Epithelial cell of prostate (primary cell): ENCODE results near the gene CTXN1.
A peak's percentile ranks its signal among the peaks of the same experiment; 100 is the strongest.
"Not testable (repeated sequence)": the region's sequence is repeated elsewhere in the genome, so short reads cannot be mapped to it uniquely, and the experiment has no call there.

Experiments
- DNase-seq: peaks from one replicate; pipeline ENCODE4 v3.0.0-alpha.2; 2011; ENCODE audit warnings: low read depth, low spot score
- H3K27ac ChIP-seq: fragments of 450-650 bp; 2 replicates; pipeline ENCODE4 v1.5.1; 2017; ENCODE audit warnings: mild to moderate bottlenecking

The CTXN1 gene

GRCh38 chr19:7927605-7928333, 1.8 kb upstream of the CTXN1 start:
- DNase-seq: no peak
- H3K27ac ChIP-seq: peak overlapping the region; percentile 80

DNA sequence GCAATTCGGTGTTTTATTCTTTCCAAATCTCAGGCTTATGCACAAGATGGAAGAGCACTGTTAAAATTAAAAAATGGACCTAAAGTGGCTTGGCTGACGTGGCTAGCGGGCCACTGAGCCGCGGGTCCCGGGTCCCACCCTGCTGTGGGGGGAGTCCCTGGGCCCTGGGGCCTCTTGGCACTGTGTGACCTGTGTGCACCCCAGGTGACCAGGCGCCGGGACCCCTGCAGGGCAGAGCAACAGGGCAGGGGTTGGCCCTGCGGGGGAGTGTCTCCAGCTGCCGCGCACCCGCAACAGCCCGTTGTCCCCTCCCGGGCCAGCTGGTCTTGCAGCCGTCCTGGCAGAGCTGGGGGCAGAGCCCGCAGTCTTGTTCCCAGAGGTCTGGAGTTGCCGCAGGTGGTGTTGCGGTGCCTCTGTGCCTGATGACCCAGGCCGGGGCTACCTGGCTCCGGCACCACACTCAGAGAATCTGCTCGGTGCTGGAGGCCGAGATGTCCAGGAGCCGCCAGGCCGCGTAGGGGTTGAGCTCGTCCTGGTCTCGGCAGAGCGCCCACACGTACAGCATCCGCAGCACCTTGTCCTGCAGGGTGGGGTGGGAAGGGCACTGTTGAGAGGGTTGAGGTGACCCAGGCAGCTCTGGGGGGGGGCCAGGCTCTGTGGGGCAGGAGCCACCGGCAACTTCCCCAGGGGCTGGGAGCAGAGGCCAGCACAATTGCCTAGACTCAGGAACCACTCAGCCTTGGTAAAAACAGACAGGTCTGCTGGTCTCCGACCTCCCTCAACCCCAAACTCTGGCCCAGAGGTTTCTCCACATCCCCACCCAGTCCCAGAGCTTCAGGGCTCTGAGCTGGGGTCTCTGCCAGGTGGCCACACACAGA, 1.0 kb upstream of the CTXN1 start:
- no peak overlapping the region for H3K27ac ChIP-seq

DNA sequence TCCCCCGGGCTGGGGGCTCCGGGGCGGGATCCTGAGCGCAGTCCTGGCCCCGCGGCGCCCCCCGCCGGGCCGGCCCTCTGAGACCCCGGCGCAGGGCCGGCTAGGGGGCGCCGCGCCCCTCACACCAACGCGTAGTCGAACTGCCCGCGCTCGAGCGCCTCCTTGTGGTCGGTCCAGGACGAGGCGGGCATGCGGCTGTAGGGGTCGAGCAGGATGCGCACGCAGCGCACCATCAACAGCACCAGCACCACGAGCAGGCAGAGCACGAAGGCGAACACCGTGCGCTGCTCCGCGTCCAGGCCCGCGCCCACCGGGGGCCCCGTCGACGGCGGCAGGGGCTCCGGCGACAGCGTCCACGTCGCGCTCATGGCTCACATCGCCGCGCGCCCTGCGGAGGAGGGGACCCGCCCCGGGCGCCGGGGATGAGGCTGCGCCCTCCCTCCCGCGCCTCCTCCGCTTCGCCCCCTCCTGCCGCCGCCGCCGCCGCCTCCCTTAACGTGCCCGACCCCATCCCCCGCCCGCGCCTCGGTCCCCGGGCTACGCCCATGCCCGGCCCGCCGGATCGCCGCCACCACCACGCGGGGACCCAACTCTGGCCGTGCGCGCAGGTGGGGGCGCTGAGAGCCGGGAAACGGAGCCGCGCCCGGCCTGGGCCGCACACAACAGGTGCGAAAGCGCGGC, 624 bp downstream of the CTXN1 start:
- no peak for DNase-seq
- H3K27ac ChIP-seq: no peak overlapping the region

More for the DNA sequence above, 1.0 kb upstream of the CTXN1 start:
- DNase-seq: no peak

DNA sequence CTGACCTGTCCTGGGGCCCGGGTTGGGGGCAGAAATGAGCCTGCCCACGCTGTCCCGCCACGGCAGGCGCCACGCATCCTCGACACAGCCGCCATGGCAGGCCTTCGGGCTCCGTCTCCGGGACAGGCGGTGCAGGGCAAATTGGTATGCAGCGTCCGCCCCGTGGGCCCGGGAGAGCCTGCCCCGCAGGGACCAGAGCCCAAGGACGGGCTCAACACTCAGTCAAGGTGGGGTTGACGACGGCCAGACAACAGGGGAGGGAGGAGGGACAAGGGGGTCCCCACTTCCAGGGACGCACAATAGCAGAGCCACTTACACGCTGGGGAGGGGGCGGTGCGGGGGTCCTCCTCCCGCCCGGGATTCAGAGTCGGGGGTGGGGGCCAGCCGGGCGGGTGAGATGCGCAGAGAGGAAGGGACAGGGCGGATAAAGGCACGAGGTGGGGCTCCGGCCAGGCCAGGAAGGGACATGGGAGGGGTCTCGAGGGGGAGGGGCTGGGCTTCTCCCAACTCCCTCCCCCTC, 1.2 kb downstream of the CTXN1 start:
- DNase-seq: no peak
- H3K27ac ChIP-seq: no peak overlapping the region

- no peak overlapping the region for H3K27ac ChIP-seq
- DNase-seq: no peak
Observed at GRCh38 chr19:7924241-7924640, 1.7 kb downstream of the CTXN1 start.

DNA sequence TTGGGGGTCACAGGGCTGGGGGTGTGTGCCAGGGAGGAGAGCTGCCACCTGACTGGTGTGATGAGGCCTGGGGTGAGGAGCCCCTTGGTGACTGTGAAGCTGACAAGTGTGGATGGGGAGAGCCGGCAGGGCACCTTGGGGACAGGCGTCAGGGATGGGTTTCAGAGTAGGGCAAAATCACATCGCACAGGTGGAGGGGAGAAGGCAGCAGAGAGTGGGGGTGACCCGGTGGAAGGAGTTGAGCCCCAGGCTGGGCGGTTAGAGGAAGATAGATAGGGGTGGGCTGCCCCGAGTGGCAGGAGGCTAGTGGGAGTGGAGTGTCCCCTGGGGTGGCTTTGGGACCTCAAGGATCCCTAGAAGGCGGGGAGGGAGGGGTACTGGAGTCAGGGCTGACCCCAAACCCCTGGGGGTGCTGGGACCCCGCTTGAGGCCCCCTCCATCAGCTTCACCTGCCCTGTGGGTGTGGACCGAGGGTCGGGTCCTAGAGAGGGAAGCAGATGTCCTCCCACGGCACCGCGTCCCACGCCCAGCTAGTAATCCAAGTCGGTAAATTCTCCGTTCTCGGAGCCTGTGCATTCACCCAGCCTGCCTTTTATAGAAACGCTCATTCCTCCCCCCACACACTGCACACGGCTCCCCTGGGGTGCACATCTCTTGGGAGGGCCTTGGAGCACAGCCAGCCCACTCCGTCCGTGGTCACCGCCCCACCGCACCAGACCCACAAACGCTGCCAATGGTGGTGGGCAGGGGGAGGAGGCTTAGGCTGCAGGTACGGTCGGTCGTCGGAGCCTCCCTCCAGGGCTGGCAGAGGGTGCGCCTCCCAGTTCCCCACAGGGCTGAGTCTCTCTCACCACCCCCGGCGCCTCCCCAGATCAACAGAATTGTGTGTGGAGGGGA, 2.4 kb downstream of the CTXN1 start:
- no peak overlapping the region for H3K27ac ChIP-seq
- DNase-seq: no peak

- no peak overlapping the region for H3K27ac ChIP-seq
Observed at GRCh38 chr19:7922836-7923195, 3.1 kb downstream of the CTXN1 start.

DNA sequence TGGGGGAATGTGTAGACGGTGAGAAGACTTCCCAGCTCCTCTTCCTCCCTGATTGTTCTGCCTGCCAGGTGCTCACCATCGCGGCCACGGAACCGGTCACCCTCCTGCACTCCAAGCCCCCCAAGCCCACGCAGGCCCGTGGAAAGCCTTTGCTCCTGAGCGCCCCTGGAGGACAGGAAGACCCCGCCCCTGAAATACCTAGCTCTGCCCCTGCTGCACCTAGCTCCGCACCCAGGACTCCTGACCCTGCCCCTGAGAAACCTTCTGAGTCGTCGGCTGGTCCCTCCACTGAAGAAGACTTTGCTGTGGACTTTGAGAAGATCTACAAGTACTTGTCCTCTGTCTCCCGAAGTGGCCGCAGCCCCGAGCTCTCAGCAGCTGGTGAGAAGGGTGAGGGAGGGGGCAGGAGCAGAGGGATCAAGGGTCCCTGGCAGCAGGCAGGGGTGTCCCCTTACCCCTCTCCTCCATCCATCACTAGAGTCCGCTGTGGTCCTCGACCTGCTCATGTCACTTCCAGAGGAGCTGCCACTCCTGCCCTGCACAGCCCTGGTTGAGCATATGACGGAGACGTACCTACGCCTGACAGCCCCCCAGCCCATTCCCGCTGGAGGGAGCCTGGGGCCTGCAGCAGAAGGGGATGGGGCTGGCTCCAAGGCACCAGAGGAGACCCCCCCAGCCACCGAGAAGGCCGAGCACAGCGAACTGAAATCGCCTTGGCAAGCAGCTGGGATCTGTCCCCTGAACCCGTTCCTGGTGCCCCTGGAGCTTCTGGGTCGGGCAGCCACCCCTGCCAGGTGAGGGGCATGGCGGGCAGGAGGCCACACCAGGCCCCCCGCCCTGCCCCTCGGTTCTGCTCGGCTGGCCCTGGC, 3.7 kb downstream of the CTXN1 start:
- no peak for DNase-seq
- H3K27ac ChIP-seq: peak overlapping the region; percentile 85

More at GRCh38 chr19:7922836-7923195, 3.1 kb downstream of the CTXN1 start:
- no peak for DNase-seq

GRCh38 chr19:7921302-7921966, 4.5 kb downstream of the CTXN1 start:
- peak overlapping the region; percentile 85 for H3K27ac ChIP-seq
- DNase-seq: no peak

- peak overlapping the region; percentile 85 for H3K27ac ChIP-seq
- DNase-seq: peak; percentile 72
Observed at GRCh38 chr19:7920519-7921301, 5.2 kb downstream of the CTXN1 start.

DNA sequence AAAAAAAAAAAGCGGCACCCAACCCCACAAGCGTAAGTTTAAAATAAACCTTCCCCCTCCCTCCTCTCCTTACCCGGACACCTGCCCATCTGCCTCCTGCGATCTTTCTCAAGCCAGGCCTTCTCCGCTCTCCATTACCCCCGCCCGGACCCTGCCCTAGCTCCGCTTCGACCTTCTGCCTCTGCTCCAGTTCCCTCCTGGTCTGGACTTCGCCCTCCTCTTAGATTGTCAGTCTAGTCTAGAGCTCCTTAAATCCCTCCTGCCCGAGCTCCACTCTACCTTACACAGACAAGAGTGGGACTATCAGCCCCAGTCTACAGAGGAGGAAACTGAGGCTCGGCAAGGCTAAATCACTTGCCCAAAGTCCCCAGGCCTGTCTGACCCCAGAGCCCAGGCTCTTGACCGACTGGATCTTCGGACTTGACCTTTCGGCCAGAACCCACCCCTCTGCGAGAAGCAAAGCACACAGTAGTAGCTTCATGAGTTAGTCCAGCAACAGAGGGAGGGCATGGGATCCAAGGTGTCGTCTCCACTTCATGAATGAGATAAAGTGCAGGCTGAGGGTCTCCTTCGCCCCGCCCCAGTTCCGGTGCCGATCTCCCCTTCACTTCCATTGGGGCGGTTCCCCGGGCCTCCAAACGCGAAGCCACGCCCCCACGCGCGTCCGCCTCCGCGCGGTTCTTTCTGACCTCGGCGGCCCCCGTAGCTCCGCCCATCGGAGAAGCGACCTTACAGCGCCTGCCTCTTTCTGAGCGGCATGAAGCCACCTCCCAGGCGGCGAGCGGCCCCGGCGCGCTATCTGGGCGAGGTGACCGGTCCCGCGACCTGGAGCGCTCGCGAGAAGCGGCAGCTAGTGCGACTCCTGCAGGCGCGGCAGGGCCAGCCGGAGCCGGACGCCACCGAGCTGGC, 6.1 kb downstream of the CTXN1 start, which contains the start of gene SNAPC2:
Gene SNAPC2 (plus strand): TSS at position 729 of the 909 bp plus-strand sequence. CDS start 29 bp downstream, at position 758.
- peak; percentile 61 for DNase-seq
- H3K27ac ChIP-seq: peak within 1 kb of the TSS; percentile 85

- no peak overlapping the region for H3K27ac ChIP-seq
- DNase-seq: no peak
Observed at GRCh38 chr19:7918615-7919421, 7.1 kb downstream of the CTXN1 start.

DNA sequence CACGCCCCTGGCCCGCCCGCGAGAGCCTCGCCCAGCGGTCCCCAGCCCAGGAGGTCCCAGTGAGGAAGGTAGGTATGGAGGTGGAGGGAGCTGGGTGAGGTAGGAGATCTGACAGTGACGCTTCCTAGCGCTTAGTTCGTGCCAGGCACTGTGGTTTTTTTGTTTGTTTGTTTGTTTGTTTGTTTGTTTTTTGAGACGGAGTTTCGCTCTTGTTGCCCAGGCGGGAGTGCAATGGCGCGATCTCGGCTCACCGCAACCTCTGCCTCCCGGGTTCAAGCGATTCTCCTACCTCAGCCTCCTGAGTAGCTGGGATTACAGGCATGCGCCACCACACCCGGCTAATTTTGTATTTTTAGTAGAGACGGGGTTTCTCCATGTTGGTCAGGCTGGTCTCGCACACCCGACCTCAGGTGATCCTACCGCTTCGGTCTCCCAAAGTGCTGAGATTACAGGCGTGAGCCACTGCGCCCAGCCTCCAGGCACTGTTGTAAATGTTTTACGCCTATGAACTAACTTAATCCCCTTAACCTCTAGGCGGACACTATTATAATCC, 7.8 kb downstream of the CTXN1 start:
- not testable (repeated sequence) for H3K27ac ChIP-seq, DNase-seq

DNA sequence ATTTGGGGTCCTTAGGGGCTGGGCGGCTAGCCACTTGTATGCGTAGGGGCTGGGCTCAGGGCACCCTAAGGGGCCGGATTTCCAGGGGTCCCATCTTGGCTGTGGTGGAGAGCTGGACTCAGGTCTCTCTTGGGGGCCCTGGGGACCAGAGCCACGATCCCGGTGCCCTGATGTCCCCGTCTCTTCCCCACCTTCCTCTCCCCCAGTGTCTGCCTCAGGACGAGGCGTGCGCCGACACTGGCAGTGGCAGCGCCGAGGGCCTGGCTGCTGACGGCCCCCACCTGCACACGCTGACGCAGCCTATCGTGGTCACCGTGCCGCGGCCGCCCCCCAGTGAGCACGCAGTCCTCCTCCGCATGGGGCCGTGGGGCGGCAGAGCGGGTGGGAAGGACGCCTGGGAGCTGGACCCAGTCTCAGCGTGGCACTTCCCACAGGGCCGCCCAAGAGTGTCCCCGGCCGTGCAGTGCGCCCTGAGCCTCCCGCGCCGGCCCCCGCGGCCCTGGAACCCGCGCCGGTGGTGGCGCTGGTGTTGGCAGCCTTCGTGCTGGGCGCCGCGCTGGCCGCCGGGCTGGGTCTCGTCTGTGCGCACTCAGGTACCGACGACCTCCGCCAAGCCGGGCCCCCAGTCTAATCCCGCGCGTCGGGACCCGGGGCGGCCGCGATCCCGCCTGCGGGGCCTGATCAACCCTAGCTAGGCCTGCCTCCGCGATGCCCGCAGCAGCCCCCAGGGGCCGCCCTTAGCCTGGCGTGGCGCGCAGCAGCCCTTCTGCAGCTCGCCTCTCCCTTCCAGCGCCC, 8.5 kb downstream of the CTXN1 start:
- DNase-seq: no peak
- H3K27ac ChIP-seq: peak overlapping the region; percentile 22

DNA sequence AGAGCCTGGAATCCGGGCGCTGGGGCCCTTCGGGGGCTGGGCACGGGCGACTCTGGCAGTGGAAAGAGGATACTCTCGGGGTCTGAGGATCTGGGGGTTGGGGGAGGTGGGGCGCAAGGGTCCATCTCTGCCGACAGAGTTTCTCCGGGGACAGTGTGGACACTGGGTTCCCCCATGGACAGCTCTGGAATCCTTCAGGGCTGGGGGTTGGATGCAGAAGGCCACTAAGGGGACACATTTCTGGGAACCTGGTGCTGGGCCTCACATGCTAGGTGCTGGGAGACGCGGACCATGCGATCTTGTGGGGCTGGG, 9.0 kb downstream of the CTXN1 start:
- DNase-seq: no peak
- H3K27ac ChIP-seq: peak overlapping the region; percentile 22
